Hepatocyte (in vitro differentiated cells): ENCODE results near the gene KRTAP10-7. TPM values are rescaled to one million over a fixed set of nuclear protein-coding genes. Genes with fewer than 3 reads are reported as not detected.
"Not testable (repeated sequence)": the region's sequence is repeated elsewhere in the genome, so short reads cannot be mapped to it uniquely, and the experiment has no call there.

Experiments used
- DNase-seq: peaks from one replicate; pipeline ENCODE4 v3.0.0-alpha.2; 2016; ENCODE audit warnings: low spot score
- H2AFZ ChIP-seq: fragments of 200-600 bp; sonication (generic); 2 replicates; pipeline ENCODE4 v1.6.0; 2016; ENCODE audit warnings: antibody characterized with exemption, mild to moderate bottlenecking
- H3K27ac ChIP-seq: fragments of 200-600 bp; sonication (generic); 2 replicates; pipeline ENCODE4 v1.5.1; 2016; ENCODE audit warnings: mild to moderate bottlenecking
- H3K27me3 ChIP-seq: fragments of 200-600 bp; sonication (generic); 2 replicates; pipeline ENCODE4 v1.6.1; 2016
- H3K36me3 ChIP-seq: fragments of 200-600 bp; sonication (generic); replicated peaks from 2 replicates; pipeline ENCODE4 v1.5.1; 2016; ENCODE audit warnings: low read depth; ENCODE audit not compliant: insufficient read depth
- H3K4me1 ChIP-seq: fragments of 200-600 bp; sonication (generic); 2 replicates; pipeline ENCODE4 v1.5.1; 2016; ENCODE audit warnings: mild to moderate bottlenecking, moderate library complexity; ENCODE audit not compliant: insufficient read depth
- H3K4me2 ChIP-seq: fragments of 200-600 bp; sonication (generic); 2 replicates; pipeline ENCODE4 v1.6.0; 2016
- H3K4me3 ChIP-seq: fragments of 200-600 bp; sonication (generic); 2 replicates; pipeline ENCODE4 v1.5.1; 2016; ENCODE audit warnings: mild to moderate bottlenecking
- H3K79me2 ChIP-seq: fragments of 200-600 bp; sonication (generic); 2 replicates; pipeline ENCODE4 v1.6.0; 2017; ENCODE audit warnings: mild to moderate bottlenecking
- H3K9me2 ChIP-seq: fragments of 200-600 bp; sonication (generic); replicated peaks from 2 replicates; pipeline ENCODE4 v1.6.0; 2017; ENCODE audit warnings: mild to moderate bottlenecking; ENCODE audit not compliant: insufficient read depth
- H3K9me3 ChIP-seq: fragments of 200-600 bp; sonication (generic); 2 replicates; pipeline ENCODE4 v1.5.1; 2016; ENCODE audit warnings: low read depth, mild to moderate bottlenecking
- H4K20me1 ChIP-seq: fragments of 200-600 bp; sonication (generic); 2 replicates; pipeline ENCODE4 v1.6.0; 2016; ENCODE audit warnings: mild to moderate bottlenecking; ENCODE audit not compliant: insufficient read depth, poor library complexity, severe bottlenecking
- EZH2 ChIP-seq: fragments of 200-600 bp; sonication (generic); IDR thresholded peaks from 2 replicates; pipeline ENCODE4 v1.6.1; 2016; ENCODE audit warnings: antibody characterized with exemption, mild to moderate bottlenecking, borderline replicate concordance
- EZH2phosphoT487 ChIP-seq: fragments of 200-600 bp; sonication (generic); IDR thresholded peaks from one replicate; pipeline ENCODE4 v1.6.1; 2018; ENCODE audit warnings: antibody characterized with exemption, mild to moderate bottlenecking, low read depth, moderate library complexity; ENCODE audit not compliant: unreplicated experiment, severe bottlenecking
- WGBS: methylation state at CpG from one replicate; pipeline ENCODE4 v1.1.6; 2016; ENCODE audit warnings: low lambda C conversion rate; ENCODE audit errors: missing lambda C conversion rate; 5-methylcytosine and 5-hydroxymethylcytosine counted together
- polyA plus RNA-seq: library from polyadenylated mRNA; unstranded; fragments of >200 nt; fragmentation: Nextera tagmentation; extraction: Ambion mirVana; gene quantifications from 2 replicates; pipeline ENCODE4 v1.2.1, GENCODE V29; 2016
- total RNA-seq: library from RNA; depleted of rRNA; stranded (reverse); fragments of >200 nt; gene quantifications from 2 replicates; pipeline ENCODE4 v1.2.3, GENCODE V29; 2014
- TF ChIP-seq, protein P1 (sequence below): fragments of 200-600 bp; sonication (generic); IDR thresholded peaks from 2 replicates; pipeline ENCODE4 v1.5.1; 2016; ENCODE audit warnings: antibody characterized with exemption, mild to moderate bottlenecking; ENCODE audit not compliant: poor library complexity

The KRTAP10-7 gene
- total and polyA plus RNA-seq, 2 experiments from 2014 or later = not detected

DNA sequence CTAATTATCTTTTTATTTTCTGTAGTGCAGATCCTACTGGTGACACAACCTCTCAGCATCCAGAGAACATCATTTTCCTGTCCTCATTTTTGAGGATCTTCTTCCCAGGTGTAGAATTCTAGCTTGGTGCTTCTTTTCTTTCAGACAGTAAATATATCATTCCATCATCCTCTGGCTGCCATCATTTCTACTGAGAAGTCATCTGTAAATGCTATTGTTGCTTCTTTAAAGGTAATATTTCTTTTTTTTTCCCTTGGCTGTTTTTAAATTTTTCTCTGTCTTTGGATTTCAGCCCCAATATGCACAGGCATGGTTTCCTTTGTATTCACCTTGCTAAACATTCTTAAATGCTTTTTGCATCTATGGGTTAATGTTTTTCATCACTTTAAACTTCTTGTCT lies 23.2 kb downstream of the KRTAP10-7 start:
- TF ChIP-seq, protein P1, sequence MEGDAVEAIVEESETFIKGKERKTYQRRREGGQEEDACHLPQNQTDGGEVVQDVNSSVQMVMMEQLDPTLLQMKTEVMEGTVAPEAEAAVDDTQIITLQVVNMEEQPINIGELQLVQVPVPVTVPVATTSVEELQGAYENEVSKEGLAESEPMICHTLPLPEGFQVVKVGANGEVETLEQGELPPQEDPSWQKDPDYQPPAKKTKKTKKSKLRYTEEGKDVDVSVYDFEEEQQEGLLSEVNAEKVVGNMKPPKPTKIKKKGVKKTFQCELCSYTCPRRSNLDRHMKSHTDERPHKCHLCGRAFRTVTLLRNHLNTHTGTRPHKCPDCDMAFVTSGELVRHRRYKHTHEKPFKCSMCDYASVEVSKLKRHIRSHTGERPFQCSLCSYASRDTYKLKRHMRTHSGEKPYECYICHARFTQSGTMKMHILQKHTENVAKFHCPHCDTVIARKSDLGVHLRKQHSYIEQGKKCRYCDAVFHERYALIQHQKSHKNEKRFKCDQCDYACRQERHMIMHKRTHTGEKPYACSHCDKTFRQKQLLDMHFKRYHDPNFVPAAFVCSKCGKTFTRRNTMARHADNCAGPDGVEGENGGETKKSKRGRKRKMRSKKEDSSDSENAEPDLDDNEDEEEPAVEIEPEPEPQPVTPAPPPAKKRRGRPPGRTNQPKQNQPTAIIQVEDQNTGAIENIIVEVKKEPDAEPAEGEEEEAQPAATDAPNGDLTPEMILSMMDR = no peak
- TF ChIP-seq EZH2 = no peak
- TF ChIP-seq EZH2phosphoT487 = no peak
- Histone ChIP-seq H3K4me2 (no peak overlapping the region), H2AFZ (no peak overlapping the region), H3K36me3 (no peaks in the 10 kb centered on the region), H4K20me1 (no peaks in the 10 kb centered on the region), H3K9me3 (no peaks in the 10 kb centered on the region), H3K79me2 (no peaks in the 10 kb centered on the region), H3K27me3 (no peaks in the 10 kb centered on the region), H3K9me2 (no peaks in the 10 kb centered on the region), H3K27ac (no peak overlapping the region), H3K4me1 (no peaks in the 10 kb centered on the region), H3K4me3 (no peak overlapping the region)
- no peak for DNase-seq

DNA sequence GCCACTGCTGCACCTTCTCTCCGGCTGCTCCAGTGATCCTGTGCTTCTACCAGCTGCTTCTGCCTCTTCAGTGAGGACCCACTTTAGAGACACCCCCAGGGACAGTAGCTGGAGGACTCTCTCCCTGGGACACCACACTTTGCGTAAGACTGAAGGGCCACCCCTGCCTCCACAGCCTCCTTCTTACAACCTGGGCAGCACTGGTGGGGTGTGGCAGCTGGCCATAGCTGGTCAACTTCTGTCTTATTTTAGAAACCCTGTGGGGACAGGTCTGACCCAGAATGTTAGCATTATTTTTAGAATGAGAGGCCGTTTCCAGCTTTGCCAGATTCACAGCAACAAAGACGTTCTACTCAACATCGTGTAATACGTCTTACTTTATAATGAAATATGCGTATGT lies 25.4 kb downstream of the KRTAP10-7 start:
- no peak overlapping the region for H3K4me3 ChIP-seq
- TF ChIP-seq EZH2 (no peak), EZH2phosphoT487 (no peak)
- TF ChIP-seq, protein P1 = no peak
- no peak overlapping the region for H2AFZ ChIP-seq
- no peaks in the 10 kb centered on the region for H3K36me3 ChIP-seq
- WGBS = 98% methylated on average over 7 of the region's 7 CpGs
- H3K27ac ChIP-seq = no peak overlapping the region
- no peaks in the 10 kb centered on the region for H3K27me3 ChIP-seq
- no peaks in the 10 kb centered on the region for H3K4me1 ChIP-seq
- no peaks in the 10 kb centered on the region for H3K9me3 ChIP-seq
- H3K79me2 ChIP-seq = no peaks in the 10 kb centered on the region
- H3K4me2 ChIP-seq = no peak overlapping the region
- H4K20me1 ChIP-seq = no peaks in the 10 kb centered on the region
- no peaks in the 10 kb centered on the region for H3K9me2 ChIP-seq
- DNase-seq = no peak

DNA sequence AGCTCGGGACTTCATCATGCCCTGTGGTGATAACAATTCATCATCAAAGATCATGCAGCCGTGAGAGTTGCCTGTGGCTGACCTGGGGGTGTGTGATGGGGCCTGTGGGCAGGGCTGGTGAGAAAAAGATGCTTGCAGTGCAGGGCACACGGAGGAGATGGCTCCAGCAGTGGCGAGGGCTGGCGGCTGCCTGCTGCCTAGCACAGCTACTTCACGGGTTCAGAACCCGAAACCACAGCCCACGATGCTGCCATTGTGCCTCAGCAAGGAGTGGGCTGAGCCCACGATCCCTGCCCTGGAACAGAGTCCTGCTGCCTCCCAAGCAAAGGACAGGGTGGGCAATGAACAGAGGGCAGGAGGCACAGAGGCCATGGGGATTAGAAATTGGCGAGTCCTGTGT lies 25.9 kb downstream of the KRTAP10-7 start:
- H3K4me2 ChIP-seq = no peak overlapping the region
- no peaks in the 10 kb centered on the region for H3K9me2 ChIP-seq
- H4K20me1 ChIP-seq = no peaks in the 10 kb centered on the region
- no peaks in the 10 kb centered on the region for H3K27me3 ChIP-seq
- no peak for DNase-seq
- H3K4me1 ChIP-seq = no peaks in the 10 kb centered on the region
- no peaks in the 10 kb centered on the region for H3K36me3 ChIP-seq
- H3K27ac ChIP-seq = no peak overlapping the region
- no peak for TF ChIP-seq EZH2
- TF ChIP-seq EZH2phosphoT487 = no peak
- TF ChIP-seq, protein P1 = no peak
- H3K4me3 ChIP-seq = no peak overlapping the region
- H3K9me3 ChIP-seq = no peaks in the 10 kb centered on the region
- no peak overlapping the region for H2AFZ ChIP-seq
- WGBS = 88% methylated on average over 9 of the region's 10 CpGs
- H3K79me2 ChIP-seq = no peaks in the 10 kb centered on the region

DNA sequence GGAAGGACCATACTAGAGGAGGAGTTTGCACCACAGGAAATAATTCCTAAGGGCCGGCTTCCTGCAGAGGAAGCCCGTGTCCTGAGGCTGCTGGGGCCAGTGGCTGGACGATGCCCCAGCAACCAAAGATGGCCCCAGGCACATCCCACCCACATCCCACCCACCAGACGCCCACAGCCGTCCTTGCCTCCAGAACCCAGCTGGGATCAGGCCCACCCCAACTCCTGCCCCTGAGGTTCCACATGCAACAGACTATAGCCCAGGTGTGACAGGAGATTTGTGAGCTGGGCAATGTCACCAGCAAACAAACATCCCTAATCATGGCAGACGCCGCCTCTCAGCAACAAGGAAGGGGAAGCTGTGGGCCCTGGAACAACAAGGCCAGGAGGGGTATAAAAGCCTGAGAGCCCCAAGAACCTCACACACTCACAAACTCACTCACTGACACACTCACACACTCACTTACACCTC lies 26.3 kb downstream of the KRTAP10-7 start, which contains the start of gene KRTAP10-9:
KRTAP10-9 (plus strand) TSS at position 421 of the 471 bp plus-strand sequence. CDS start 79 bp downstream, outside the sequence.
- Histone ChIP-seq H2AFZ (no peak within 1 kb of the TSS), H3K27ac (no peak within 1 kb of the TSS), H3K4me1 (no peaks in the 10 kb centered on the region), H3K27me3 (no peaks in the 10 kb centered on the region), H3K4me2 (no peak within 1 kb of the TSS), H3K4me3 (no peak within 1 kb of the TSS), H3K9me3 (no peaks in the 10 kb centered on the region), H3K9me2 (no peaks in the 10 kb centered on the region), H3K36me3 (no peaks in the 10 kb centered on the region), H3K79me2 (no peaks in the 10 kb centered on the region), H4K20me1 (no peaks in the 10 kb centered on the region)
- WGBS = 78% methylated on average over 7 of the region's 7 CpGs
- no peak for DNase-seq
- TF ChIP-seq EZH2 (no peak), EZH2phosphoT487 (no peak)
- TF ChIP-seq, protein P1 = no peak

DNA sequence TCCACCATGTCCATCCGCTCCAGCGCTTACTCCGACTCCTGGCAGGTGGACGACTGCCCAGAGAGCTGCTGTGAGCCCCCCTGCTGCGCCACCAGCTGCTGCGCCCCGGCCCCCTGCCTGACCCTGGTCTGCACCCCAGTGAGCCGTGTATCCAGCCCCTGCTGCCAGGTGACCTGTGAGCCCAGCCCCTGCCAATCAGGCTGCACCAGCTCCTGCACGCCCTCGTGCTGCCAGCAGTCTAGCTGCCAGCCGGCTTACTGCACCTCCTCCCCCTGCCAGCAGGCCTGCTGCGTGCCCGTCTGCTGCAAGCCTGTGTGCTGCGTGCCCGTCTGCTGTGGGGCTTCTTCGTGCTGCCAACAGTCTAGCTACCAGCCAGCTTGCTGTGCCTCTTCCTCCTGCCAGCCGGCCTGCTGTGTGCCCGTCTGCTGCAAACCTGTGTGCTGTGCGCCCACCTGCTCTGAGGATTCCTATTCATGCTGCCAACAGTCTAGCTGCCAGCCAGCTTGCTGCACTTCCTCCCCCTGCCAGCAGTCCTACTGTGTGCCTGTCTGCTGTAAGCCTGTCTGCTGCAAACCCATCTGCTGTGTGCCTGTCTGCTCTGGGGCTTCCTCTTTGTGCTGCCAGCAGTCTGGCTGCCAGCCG lies 26.9 kb downstream of the KRTAP10-7 start:
- H3K4me2 ChIP-seq, H3K27me3 ChIP-seq, H2AFZ ChIP-seq, H3K27ac ChIP-seq, H3K4me3 ChIP-seq, DNase-seq, H4K20me1 ChIP-seq, H3K4me1 ChIP-seq, H3K36me3 ChIP-seq, H3K79me2 ChIP-seq, H3K9me2 ChIP-seq, H3K9me3 ChIP-seq: not testable (repeated sequence)
- WGBS = 94% methylated on average over 20 of the region's 20 CpGs
